ENCODE measurements around the gene FBXO42. TPM values are rescaled to one million over a fixed set of nuclear protein-coding genes. Genes with fewer than 3 reads are reported as not detected.
A peak's percentile ranks its signal among the peaks of the same experiment; 100 is the strongest.

Gene FBXO42
- total and polyA plus RNA-seq, 7 experiments from 2014 or later, result 17.9 to 26.7 (median 24.6) TPM

DNA sequence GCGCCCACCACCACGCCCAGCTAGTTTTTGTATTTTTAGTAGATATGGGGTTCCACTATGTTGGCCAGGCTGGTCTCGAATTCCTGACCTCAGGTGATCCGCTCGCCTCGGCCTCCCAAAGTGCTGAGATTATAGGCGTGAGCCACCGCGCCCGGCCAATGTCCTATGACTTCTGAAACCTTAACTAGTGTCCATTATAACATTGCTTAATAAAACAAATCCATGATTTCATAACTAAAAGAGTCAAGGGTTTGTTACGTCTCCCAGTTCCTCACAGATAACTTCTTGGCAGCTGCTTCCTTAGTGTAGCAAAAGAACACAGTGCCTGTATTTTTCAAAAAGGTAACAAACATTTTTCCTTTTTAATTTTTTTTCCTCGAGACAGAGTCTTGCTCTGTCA is 53.6 kb downstream of the FBXO42 start:
- no peak overlapping the region for H3K4me3 ChIP-seq (ENCODE audit: low read length)
- DNase-seq (no peak), ATAC-seq (no peak)
- intact Hi-C loops (cut with micrococcal nuclease), result no loop called here
- no peaks in the 10 kb centered on the region for H3K4me1 ChIP-seq (ENCODE audit: control insufficient read depth in 2 of 2, insufficient read depth in 2 of 2, low read length in 2 of 2)
- peaks cover 0 to 51% (median 21%) of the 10 kb centered on the region in 3 experiments for H3K36me3 ChIP-seq (ENCODE audit: control insufficient read depth in 2 of 3, insufficient read depth in 3 of 3, low read length in 3 of 3)
- Mint-ChIP-seq H3K36me3 (peaks cover 23 to 44% (median 36%) of the 10 kb centered on the region in 5 donors), H3K9me3 (no peaks in the 10 kb centered on the region), H3K4me1 (peaks cover 0 to 20% (median 6%) of the 10 kb centered on the region in 7 donors), H3K27me3 (no peaks in the 10 kb centered on the region), H3K27ac (peak overlapping the region in 1 of 9 donors; percentile 20), H3K4me3 (no peak overlapping the region)
- ChIA-PET POLR2A (no interaction called here), CTCF (interaction anchor here (1.1 kb wide), 1 partner anchor 13 kb away, joined by 3 read pairs; no protein-coding TSS in a partner anchor)
- no peaks in the 10 kb centered on the region for H3K27me3 ChIP-seq (ENCODE audit: control insufficient read depth in 2 of 2, insufficient read depth in 2 of 2, low read length in 2 of 2)
- H3K27ac ChIP-seq (ENCODE audit: low read depth, low read length), result no peak overlapping the region
- no peaks in the 10 kb centered on the region for H3K9me3 ChIP-seq (ENCODE audit: control insufficient read depth in 2 of 3, low read length in 3 of 3)

GRCh38 chr1:16296643-16297042 is 55.6 kb downstream of the FBXO42 start:
- H3K27me3 ChIP-seq (ENCODE audit: control insufficient read depth in 2 of 2, insufficient read depth in 2 of 2, low read length in 2 of 2), result no peaks in the 10 kb centered on the region
- Mint-ChIP-seq H3K36me3 (peaks cover 14 to 34% (median 19%) of the 10 kb centered on the region in 5 donors), H3K4me1 (peaks cover 0 to 20% (median 6%) of the 10 kb centered on the region in 7 donors), H3K4me3 (no peak overlapping the region), H3K9me3 (no peaks in the 10 kb centered on the region), H3K27ac (no peak overlapping the region), H3K27me3 (no peaks in the 10 kb centered on the region)
- POLR2A ChIA-PET, result no interaction called here
- no peaks in the 10 kb centered on the region for H3K9me3 ChIP-seq (ENCODE audit: control insufficient read depth in 2 of 3, low read length in 3 of 3)
- CTCF ChIA-PET, result no interaction called here
- H3K4me1 ChIP-seq (ENCODE audit: control insufficient read depth in 2 of 2, insufficient read depth in 2 of 2, low read length in 2 of 2), result no peaks in the 10 kb centered on the region
- DNase-seq (no peak), ATAC-seq (peak; percentile 46)
- no peak overlapping the region for H3K27ac ChIP-seq (ENCODE audit: low read depth, low read length)
- peaks cover 0 to 47% (median 14%) of the 10 kb centered on the region in 3 experiments for H3K36me3 ChIP-seq (ENCODE audit: control insufficient read depth in 2 of 3, insufficient read depth in 3 of 3, low read length in 3 of 3)
- intact Hi-C loops (cut with micrococcal nuclease), result no loop called here
- H3K4me3 ChIP-seq (ENCODE audit: low read length), result no peak overlapping the region

DNA sequence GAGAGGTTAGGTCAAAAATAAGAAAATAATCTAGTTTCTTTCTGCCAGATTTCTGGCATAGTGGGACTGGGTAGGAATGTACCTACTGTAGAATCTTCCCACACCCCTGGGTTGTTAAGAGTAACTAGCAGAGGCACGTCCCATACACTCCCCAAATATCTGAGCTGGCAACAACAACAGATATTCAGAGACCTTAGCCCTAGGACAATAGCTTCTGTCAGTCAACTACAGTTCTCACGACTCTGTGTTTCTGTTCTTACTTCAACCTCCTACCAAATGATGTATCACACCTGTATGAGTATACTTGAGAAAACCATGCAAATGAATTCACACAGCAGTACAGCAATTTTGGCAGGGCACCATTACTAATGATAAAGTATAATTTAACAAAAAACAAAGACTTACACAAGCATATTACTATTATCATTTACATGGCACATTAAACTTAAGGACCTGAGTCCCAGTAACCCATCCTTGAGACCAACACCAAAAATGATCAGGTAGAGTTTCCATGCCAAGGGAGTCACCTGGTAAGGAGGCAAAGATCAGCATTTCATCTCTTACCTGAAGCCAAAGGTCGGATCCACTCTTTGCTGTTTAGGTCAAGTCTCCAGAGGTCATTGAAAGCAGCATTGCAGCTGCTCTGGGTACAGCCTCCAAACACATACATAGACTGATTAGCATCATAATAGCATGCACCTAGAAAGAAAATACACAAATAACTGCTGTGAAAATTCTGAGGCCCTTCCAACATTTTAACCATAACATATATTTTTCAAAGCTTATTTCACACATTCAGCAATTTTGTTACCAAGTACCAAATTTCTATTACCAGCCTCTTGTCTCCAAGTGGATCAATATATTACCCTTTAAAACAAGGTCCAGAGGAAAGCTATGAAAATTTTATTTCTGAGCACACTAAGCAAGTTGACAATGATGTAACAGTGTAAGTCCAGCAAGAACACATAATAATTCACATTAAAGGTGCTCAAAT is 57.8 kb downstream of the FBXO42 start:
- Mint-ChIP-seq H3K4me3 (no peak overlapping the region), H3K9me3 (no peaks in the 10 kb centered on the region), H3K36me3 (peaks cover 10 to 36% (median 17%) of the 10 kb centered on the region in 5 donors), H3K4me1 (peaks cover 2 to 24% (median 7%) of the 10 kb centered on the region in 7 donors), H3K27me3 (no peaks in the 10 kb centered on the region), H3K27ac (peak overlapping the region in 1 of 9 donors; percentile 18)
- no peak overlapping the region for H3K27ac ChIP-seq (ENCODE audit: low read depth, low read length)
- DNase-seq (no peak), ATAC-seq (no peak)
- peaks cover 0 to 39% (median 8%) of the 10 kb centered on the region in 3 experiments for H3K36me3 ChIP-seq (ENCODE audit: control insufficient read depth in 2 of 3, insufficient read depth in 3 of 3, low read length in 3 of 3)
- no peaks in the 10 kb centered on the region for H3K4me1 ChIP-seq (ENCODE audit: control insufficient read depth in 2 of 2, insufficient read depth in 2 of 2, low read length in 2 of 2)
- H3K4me3 ChIP-seq (ENCODE audit: low read length), result no peak overlapping the region
- intact Hi-C loops (cut with micrococcal nuclease), result loop anchor here in 1 of 2 donors (5.0 kb wide), 1 partner anchor 68 kb away; no protein-coding TSS in a partner anchor
- ChIA-PET POLR2A (no interaction called here), CTCF (no interaction called here)
- H3K9me3 ChIP-seq (ENCODE audit: control insufficient read depth in 2 of 3, low read length in 3 of 3), result no peaks in the 10 kb centered on the region
- no peaks in the 10 kb centered on the region for H3K27me3 ChIP-seq (ENCODE audit: control insufficient read depth in 2 of 2, insufficient read depth in 2 of 2, low read length in 2 of 2)

DNA sequence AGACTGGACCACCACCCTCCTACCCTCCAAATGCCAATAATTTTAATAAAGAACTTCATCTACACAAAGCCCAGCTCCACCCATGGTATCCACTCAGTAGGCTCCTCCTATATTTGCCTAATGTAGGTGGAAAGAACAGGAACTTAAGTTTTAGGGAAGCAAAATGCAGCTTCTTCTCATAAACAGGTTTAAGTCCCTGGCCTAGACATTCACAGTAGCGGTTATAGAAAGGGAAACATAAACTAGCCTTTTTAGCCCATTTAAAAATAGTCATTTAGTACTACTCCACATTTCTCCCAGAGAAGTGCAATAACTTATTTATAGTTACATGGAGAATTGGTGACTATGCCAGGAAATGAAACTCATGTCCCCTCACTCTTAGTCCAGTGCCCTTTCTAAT is 58.7 kb downstream of the FBXO42 start:
- Histone ChIP-seq H3K36me3 (ENCODE audit: control insufficient read depth in 2 of 3, insufficient read depth in 3 of 3, low read length in 3 of 3) (peaks cover 0 to 49% (median 8%) of the 10 kb centered on the region in 3 experiments), H3K4me1 (ENCODE audit: control insufficient read depth in 2 of 2, insufficient read depth in 2 of 2, low read length in 2 of 2) (no peaks in the 10 kb centered on the region), H3K27ac (ENCODE audit: low read depth, low read length) (no peak overlapping the region), H3K4me3 (ENCODE audit: low read length) (no peak overlapping the region), H3K9me3 (ENCODE audit: control insufficient read depth in 2 of 3, low read length in 3 of 3) (no peaks in the 10 kb centered on the region), H3K27me3 (ENCODE audit: control insufficient read depth in 2 of 2, insufficient read depth in 2 of 2, low read length in 2 of 2) (no peaks in the 10 kb centered on the region)
- no peaks in the 10 kb centered on the region for H3K27me3 Mint-ChIP-seq
- peaks cover 2 to 24% (median 7%) of the 10 kb centered on the region in 7 donors for H3K4me1 Mint-ChIP-seq
- no peaks in the 10 kb centered on the region for H3K9me3 Mint-ChIP-seq
- ChIA-PET POLR2A (no interaction called here), CTCF (no interaction called here)
- peak; percentile 69 for ATAC-seq
- peaks cover 10 to 38% (median 17%) of the 10 kb centered on the region in 5 donors for H3K36me3 Mint-ChIP-seq
- intact Hi-C loops (cut with micrococcal nuclease), result loop anchor here in 1 of 2 donors (5.0 kb wide), 1 partner anchor 69 kb away; no protein-coding TSS in a partner anchor
- H3K4me3 Mint-ChIP-seq, result no peak overlapping the region
- no peak for DNase-seq
- H3K27ac Mint-ChIP-seq, result no peak overlapping the region

DNA sequence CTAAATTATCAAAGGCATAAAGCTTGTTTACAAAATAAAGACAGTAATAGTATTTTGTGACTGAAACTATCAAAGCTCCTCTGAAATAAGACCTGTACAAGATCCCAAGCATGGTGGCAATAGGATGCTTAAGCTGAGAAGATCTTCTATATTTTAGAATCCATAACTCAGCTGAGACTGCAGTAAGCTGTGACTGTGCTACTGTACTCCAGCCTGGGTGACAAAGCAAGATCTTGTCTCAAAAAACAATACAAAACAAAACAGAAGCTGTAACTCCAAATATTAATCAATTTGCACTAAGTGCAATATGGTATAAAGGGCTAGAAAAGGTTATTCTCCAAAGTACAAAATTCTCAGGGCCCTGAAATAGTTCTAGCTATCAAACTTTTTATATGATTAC is 59.5 kb downstream of the FBXO42 start:
- H3K27ac ChIP-seq (ENCODE audit: low read depth, low read length), result no peak overlapping the region
- DNase-seq, result no peak

DNA sequence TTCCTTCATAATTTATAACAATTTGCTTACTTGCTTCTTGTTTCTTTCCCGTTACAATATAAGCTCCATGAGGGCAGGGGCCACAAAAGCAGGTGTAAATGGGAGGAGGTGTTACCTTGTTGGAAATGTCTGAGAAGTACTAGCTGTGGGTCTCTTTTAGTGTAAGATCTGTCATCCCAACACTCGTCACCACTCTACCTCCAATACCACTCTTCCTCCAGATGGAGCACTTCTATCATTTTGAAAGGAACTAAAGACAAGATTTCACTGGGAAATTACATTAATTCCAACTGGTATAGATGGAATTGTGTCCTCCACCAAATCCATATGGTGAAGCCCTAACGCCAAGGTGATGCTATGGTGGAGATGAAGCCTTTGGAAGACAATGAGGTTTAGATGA is 62.3 kb downstream of the FBXO42 start:
- H3K4me1 Mint-ChIP-seq, result peaks cover 2 to 19% (median 7%) of the 10 kb centered on the region in 7 donors
- POLR2A ChIA-PET, result interaction anchor here (0.6 kb wide), 1 partner anchor 75 kb away, joined by 5 read pairs; no protein-coding TSS in a partner anchor
- CTCF ChIA-PET, result interaction anchor here (1.2 kb wide), 1 partner anchor 73 kb away, joined by 3 read pairs; no protein-coding TSS in a partner anchor
- Histone ChIP-seq H3K4me1 (ENCODE audit: control insufficient read depth in 2 of 2, insufficient read depth in 2 of 2, low read length in 2 of 2) (no peaks in the 10 kb centered on the region), H3K36me3 (ENCODE audit: control insufficient read depth in 2 of 3, insufficient read depth in 3 of 3, low read length in 3 of 3) (peaks cover 4 to 50% (median 4%) of the 10 kb centered on the region in 3 experiments), H3K27ac (ENCODE audit: low read depth, low read length) (no peak overlapping the region), H3K9me3 (ENCODE audit: control insufficient read depth in 2 of 3, low read length in 3 of 3) (no peaks in the 10 kb centered on the region), H3K27me3 (ENCODE audit: control insufficient read depth in 2 of 2, insufficient read depth in 2 of 2, low read length in 2 of 2) (no peaks in the 10 kb centered on the region), H3K4me3 (ENCODE audit: low read length) (no peak overlapping the region)
- no peaks in the 10 kb centered on the region for H3K27me3 Mint-ChIP-seq
- H3K36me3 Mint-ChIP-seq, result peaks cover 10 to 32% (median 17%) of the 10 kb centered on the region in 5 donors
- peak overlapping the region in 1 of 9 donors; percentile 55 for H3K27ac Mint-ChIP-seq
- no peak overlapping the region for H3K4me3 Mint-ChIP-seq
- no peak for ATAC-seq
- no peak for DNase-seq
- intact Hi-C loops (cut with micrococcal nuclease), result loop anchor here in 1 of 2 donors (5.0 kb wide), 1 partner anchor 72 kb away; no protein-coding TSS in a partner anchor
- no peaks in the 10 kb centered on the region for H3K9me3 Mint-ChIP-seq

More for the DNA sequence above, 59.5 kb downstream of the FBXO42 start:
- ChIA-PET CTCF (interaction anchor here (0.7 kb wide), 1 partner anchor 172 kb away, joined by 3 read pairs; no protein-coding TSS in a partner anchor), POLR2A (no interaction called here)
- peaks cover 0 to 50% (median 8%) of the 10 kb centered on the region in 3 experiments for H3K36me3 ChIP-seq (ENCODE audit: control insufficient read depth in 2 of 3, insufficient read depth in 3 of 3, low read length in 3 of 3)
- H3K9me3 ChIP-seq (ENCODE audit: control insufficient read depth in 2 of 3, low read length in 3 of 3), result no peaks in the 10 kb centered on the region
- no peaks in the 10 kb centered on the region for H3K4me1 ChIP-seq (ENCODE audit: control insufficient read depth in 2 of 2, insufficient read depth in 2 of 2, low read length in 2 of 2)
- Mint-ChIP-seq H3K4me1 (peaks cover 2 to 24% (median 7%) of the 10 kb centered on the region in 7 donors), H3K4me3 (no peak overlapping the region), H3K9me3 (no peaks in the 10 kb centered on the region), H3K27me3 (no peaks in the 10 kb centered on the region), H3K27ac (no peak overlapping the region), H3K36me3 (peaks cover 10 to 38% (median 18%) of the 10 kb centered on the region in 5 donors)
- ATAC-seq, result no peak
- H3K4me3 ChIP-seq (ENCODE audit: low read length), result no peak overlapping the region
- no peaks in the 10 kb centered on the region for H3K27me3 ChIP-seq (ENCODE audit: control insufficient read depth in 2 of 2, insufficient read depth in 2 of 2, low read length in 2 of 2)
- intact Hi-C loops (cut with micrococcal nuclease), result loop anchor here in 1 of 2 donors (5.0 kb wide), 1 partner anchor 70 kb away; no protein-coding TSS in a partner anchor

Data from naive thymus-derived CD4-positive, alpha-beta T cell (primary cell).